ENCODE results near the gene MCM3.

Gene MCM3

DNA sequence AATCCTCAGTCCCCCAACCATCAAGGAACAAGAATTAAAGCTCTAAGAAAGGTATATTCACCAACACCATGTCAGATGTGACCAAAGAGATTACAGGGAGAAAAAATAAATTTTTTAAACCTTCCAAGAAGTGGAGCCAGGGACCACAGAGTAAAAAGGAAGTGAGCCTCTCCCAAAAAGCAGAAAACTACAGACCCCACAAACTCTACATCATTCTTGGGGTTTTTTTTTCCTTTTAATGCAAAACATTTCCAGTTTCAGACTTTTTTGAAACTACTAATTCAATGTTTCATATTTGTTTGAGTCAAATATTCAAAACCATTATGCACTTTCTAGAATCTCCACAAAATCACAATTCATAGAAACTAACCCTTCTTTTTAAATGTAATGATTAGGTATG, 33.4 kb downstream of the MCM3 start:
- no peak for DNase-seq (ENCODE audit: low read depth, low spot score)

DNA sequence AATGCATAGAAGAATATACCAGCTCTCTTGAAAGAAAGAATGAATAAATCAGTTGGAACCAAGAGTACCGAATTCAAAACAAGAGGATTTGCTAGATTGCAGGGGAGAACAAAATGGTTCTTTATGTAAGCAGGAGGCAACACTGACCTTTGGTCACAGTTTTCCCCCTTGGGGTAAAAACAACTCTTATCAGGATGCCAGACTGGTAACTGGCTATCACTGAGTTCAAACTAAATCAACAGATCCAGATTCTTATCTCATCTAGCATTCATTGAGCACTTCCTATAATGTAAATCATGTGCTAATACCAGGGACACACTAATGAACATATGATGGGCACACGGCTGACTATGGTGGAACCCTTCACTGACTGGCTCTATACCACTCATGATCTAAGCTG, 35.5 kb downstream of the MCM3 start:
- DNase-seq (ENCODE audit: low read depth, low spot score), result no peak

DNA sequence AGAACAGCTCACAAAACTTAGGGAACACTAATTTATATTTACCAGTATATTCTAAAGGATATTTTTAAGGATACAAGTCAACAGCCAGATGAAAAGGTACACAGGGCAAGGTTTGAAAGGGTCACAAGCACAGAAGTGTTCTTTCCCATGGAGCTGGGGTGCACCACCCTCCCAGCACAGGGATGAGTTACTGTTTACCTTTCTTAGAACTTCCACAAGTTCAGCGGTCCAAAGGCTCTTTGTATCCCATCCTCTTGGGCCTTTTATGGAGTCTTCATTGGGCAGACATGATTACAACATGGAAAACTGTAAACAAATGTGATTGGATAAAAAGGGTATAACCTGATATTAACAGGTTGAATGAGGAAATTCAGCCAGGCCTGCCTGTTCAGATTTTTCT, 39.1 kb downstream of the MCM3 start:
- no peak for DNase-seq (ENCODE audit: low read depth, low spot score)

DNA sequence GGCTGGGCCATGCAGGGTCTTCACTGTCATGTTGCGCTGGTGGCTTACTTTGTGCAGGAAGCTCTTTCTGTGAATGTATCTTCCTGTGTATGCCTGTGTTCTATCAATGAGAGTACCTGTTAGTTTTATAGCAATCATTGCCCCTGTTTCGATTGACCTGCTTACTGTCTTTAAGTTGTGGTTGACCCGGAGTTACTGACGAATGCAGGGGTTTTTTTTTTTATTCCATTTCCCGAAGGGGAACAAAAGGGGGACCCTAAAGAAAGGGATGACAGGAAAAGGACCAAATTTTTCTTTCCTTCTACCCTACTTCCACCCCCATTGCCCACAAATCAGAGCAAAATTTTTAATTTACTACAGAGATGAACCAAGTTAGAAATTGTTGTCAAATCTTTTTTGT, 40.1 kb downstream of the MCM3 start, which contains the start of gene IL17F:
TSS of gene IL17F (minus strand) at position 101 of the 400 bp plus-strand sequence. CDS start at position 30, 71 bp downstream.
- DNase-seq (ENCODE audit: low read depth, low spot score), result no peak

- no peak for DNase-seq (ENCODE audit: low read depth, low spot score)
Measured at GRCh38 chr6:52243282-52243893, 41.2 kb downstream of the MCM3 start.

DNA sequence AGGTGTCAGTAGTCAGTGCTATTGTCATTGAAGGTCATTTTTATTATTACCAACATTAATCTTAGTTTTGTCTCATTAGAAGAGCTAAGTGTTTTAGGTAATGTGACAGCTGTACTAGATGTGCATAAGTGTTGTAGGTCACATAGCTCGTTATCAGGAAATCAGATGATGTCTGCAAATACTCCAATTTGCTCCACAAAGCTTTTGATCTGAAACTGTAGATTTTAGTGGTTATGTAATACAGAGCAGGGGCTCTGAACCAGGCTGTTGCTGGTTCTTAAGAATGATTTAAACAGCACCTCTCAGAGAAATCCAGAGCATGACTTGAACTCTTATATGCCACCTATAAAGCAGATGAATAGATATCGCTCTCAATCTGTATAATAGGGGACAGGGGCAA, 42.7 kb downstream of the MCM3 start:
- DNase-seq (ENCODE audit: low read depth, low spot score), result no peak

DNA sequence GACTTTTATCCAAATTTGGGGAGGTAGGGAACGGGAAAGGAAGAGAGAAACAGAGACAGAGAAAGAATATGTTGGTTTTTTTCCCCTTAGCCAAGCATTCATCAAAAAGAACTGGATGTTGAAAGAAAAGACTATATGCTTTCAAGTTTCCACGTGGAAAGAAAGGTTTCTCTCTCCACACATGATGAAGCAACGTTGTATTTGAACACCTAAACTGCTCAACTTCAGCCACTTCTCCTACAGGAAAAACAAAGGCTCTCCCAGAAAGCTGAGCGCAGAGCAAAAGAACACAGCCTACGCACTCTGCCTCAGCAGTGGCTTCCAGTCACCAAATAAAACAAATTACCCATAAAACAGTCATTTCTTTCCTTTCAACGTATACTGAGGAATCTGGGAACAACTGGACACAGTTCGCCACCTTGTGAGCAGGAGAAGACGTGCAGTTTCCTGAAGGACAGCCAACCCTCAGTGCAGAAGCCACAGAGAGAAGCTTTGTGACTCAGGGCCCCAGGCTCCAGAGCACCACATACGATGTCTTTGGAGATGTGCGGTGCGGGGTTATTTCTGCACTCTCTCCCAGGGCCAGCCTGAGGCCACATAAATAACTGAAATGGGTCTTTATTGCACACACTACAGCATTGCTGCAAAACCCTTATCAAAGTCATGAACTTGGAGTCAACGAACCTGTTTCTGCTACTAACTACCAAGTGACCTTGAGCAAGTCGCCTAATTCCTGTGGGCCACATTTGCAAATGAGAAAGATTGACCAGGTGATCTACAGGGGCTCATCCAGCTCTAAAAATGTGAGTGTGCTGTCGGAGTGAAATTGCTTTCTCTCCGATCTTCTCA, 50.3 kb downstream of the MCM3 start:
- peak; percentile 58 for DNase-seq (ENCODE audit: low read depth, low spot score)

GRCh38 chr6:52233005-52233404, 51.5 kb downstream of the MCM3 start:
- no peak for DNase-seq (ENCODE audit: low read depth, low spot score)

DNA sequence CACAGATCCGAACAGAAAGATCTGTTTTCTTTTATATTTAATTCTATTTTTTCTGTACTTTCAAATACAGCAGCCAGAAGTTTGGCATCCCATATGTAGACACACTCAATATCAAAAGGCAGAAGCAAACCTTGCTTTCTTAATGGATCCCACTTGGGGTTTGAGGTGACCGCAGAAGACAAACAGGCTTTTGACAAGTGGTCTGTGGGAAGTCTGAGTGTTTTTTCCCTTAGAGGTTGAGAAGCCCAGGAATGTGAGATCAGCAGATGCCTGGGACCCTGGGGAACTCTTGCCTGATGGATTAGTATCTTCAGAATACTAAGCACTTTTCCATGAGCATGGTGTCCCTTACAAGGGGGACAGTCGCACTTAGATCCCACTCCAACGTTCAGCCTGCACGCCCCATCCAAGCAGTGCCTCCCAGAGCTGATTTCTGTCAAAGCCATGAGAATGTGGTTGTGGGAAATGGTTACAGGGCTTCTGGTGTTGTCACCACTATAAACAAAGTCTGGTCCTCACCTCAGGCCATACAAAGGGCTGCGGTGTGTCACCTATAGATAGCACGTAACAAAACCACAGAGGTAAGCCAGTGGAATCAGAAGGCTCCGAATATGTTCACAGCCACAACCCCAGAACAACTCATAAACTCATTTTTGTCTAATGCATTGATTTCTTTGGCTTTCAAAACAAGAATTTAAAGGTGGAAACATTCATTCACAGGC, 53.0 kb downstream of the MCM3 start:
- peak; percentile 10 for DNase-seq (ENCODE audit: low read depth, low spot score)

- no peak for DNase-seq (ENCODE audit: low read depth, low spot score)
Measured at GRCh38 chr6:52230685-52231084, 53.9 kb downstream of the MCM3 start.

- no peak for DNase-seq (ENCODE audit: low read depth, low spot score)
Measured at GRCh38 chr6:52227495-52227894, 57.0 kb downstream of the MCM3 start.

- peak; percentile 12 for DNase-seq (ENCODE audit: low read depth, low spot score)
Measured at GRCh38 chr6:52221302-52221701, 63.2 kb downstream of the MCM3 start.

DNA sequence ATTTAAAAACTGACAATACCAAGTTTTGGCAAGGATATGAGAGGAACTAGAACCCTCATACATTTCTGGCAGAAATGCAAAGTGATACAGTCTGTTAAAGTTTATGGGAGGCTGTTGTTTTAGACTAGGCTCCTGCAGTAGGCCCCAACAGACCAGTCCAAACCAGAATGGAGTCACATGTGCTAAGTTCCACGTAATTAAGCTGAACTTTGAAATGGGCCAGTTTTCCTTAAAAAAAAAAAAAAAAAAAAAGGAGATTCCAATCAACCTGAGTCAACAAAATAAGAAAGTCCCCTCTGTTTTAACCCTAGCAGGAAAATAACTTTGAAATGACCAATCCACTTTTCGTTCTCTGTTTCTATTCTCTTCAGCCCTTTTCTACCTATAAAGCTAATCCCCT, 66.8 kb downstream of the MCM3 start:
- no peak for DNase-seq (ENCODE audit: low read depth, low spot score)

- no peak for DNase-seq (ENCODE audit: low read depth, low spot score)
Measured at GRCh38 chr6:52216932-52217575, 67.5 kb downstream of the MCM3 start.

- no peak for DNase-seq (ENCODE audit: low read depth, low spot score)
Measured at GRCh38 chr6:52215787-52216186, 68.8 kb downstream of the MCM3 start.

All from astrocyte of the hippocampus (primary cell).